Lung microvascular endothelial cell (primary cell): ENCODE results near the gene DDA1. TPM values are rescaled to one million over a fixed set of nuclear protein-coding genes. Genes with fewer than 3 reads are reported as not detected.
"Not testable (repeated sequence)": the region's sequence is repeated elsewhere in the genome, so short reads cannot be mapped to it uniquely, and the experiment has no call there.

Experiments
- DNase-seq, 2 donors: peaks; one replicate each; pipeline versions ENCODE4 v3.0.0 to v3.0.0-alpha.2; 2010; ENCODE audit warnings: low read depth in 2 of 2
- total RNA-seq: library from RNA; depleted of rRNA; stranded (reverse); fragments of >200 nt; gene quantifications from 2 replicates; pipeline ENCODE4 v1.2.1, GENCODE V29; 2014

DDA1 gene
- 16.6 and 20.0 TPM in 2 replicates for total RNA-seq

DNA sequence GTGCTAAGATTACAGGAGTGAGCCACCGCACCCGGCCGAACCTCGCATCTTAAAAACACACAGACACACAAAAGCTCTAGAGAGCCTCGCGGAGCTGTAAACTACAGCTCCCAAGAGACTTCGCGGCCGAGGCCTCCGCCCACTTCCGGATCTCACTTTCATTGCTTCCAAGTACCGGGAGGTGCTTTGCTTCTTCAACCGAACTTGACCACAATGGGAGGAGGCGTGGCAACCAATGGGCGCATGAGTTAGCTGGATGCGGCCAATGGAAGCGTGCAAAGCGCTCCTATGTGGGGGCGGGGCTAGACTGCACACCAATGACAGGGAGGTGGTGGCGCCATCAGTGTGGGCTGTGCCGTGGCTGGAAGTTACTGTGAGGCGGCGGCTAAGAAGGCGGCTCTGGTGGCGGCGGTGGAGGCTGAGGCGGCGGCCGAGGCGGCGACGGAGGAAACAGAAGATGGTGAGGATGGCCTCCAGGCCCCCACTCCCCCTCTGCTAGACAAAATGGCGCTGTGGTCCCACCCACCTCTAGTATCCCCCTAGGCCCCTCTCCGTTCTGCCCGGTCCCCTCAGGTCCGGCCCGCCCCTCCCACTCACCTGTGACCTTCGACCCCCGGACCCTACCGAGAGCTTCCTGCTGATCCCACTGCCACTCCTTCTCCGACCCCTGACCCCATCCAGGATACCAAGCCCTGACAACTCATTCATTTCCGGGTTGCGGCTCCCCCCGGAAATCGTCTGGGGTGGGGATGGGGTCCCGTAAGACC, at the start of gene DDA1:
DDA1 (plus strand) TSS at position 366 of the 767 bp plus-strand sequence; CDS start at position 458, 92 bp downstream.
- peak; percentile 100 for DNase-seq

GRCh38 chr19:17259934-17260333, 49.4 kb upstream of the DDA1 start:
- DNase-seq, result no peak

DNA sequence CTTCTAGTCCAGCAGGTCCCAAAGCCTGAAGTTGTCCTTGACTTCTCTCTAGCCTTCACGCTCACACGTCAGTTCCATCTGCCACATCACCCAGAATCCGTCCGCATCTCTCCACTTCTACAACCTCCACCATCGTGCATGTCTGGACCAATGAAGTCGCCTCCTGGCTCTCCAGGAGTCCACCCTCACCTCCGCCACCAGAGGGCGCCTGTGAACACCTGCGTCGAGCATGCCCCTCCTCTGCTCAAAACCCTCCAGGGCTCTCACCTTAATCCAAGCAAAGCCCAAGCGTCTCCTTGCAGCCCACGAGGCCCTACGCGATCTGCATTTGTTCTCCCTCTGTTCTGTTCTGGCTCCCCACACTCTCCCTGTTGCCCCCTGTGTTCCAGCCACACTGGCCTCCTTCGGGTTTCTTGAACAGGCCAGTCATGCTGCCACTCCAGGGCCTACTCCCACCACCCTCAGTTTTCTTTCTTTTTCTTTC, 48.5 kb upstream of the DDA1 start:
- DNase-seq, result peak; percentile 82 to 88

DNA sequence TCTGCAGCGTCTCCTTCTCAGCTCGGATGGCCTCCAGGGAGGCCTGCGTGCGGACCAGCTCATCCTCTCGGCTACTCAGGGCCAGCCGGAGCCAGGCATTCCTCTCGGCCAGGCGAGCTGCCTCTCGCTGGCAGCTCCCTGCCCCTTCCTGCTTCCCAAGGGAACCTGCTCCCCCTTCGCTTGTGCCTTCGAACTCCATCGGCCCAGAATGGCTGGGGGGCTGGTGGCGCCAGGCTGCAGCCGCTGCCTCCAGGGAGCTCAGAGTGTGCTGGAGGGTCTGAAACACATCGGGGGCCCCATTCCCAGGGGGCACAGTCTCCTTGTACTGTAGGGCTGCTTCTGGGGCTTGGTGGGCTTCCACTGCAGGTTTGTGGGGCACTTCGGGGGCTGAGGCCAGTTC, 46.8 kb upstream of the DDA1 start:
- no peak for DNase-seq

DNA sequence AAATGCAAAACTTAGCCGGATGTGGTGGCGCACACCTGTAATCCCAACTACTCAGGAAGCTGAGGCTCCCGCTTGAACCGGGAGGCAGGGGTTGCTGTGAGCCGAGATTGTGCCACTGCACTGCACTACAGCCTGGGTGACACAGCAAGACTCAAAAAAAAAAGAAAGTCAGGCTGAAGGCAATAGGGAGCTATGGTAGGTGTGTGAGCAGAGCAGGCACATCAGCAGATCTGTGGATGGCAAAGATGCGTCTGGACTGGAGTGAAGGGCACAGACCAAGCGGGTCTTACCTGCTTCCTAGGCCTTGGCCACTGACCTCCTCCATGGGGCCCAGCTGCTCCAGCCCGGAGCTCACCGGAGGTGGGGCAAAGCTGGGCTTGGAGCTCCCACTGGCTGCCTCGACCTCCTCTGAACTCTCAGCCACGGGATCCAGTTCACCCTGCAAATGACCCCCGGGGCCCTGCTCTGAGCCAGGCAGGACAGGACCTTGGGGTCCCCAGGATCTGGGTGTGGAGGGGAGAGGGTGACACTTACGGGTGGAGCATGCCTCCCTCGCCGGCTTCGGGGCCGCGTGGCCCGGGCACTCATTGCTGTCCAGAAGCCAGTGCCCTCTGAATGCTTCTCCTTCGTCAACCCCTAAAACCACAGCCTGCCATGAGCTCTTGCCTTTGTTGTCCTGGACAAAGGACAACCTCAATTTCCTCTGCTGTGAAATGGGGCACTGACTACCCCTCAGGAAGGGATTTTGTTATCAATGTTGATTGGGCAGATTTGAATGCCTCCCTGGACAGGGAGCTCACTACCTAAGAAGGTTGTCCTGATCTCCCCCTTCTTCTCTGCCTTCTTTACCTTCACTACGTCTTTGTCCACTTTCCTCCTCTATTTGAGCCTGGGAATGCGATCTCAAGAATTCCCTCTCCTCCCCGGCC, 45.4 kb upstream of the DDA1 start:
- peak in 1 of 2 donors; percentile 22 for DNase-seq

GRCh38 chr19:17264641-17264979, 44.8 kb upstream of the DDA1 start, which contains the start of gene USHBP1:
TSS of gene USHBP1 (minus strand) at chr19:17264745. CDS start at chr19:17264299, 446 bp downstream.
- DNase-seq, result peak; percentile 73 to 94

- DNase-seq, result no peak
Measured at GRCh38 chr19:17266026-17266425, 43.3 kb upstream of the DDA1 start.

DNA sequence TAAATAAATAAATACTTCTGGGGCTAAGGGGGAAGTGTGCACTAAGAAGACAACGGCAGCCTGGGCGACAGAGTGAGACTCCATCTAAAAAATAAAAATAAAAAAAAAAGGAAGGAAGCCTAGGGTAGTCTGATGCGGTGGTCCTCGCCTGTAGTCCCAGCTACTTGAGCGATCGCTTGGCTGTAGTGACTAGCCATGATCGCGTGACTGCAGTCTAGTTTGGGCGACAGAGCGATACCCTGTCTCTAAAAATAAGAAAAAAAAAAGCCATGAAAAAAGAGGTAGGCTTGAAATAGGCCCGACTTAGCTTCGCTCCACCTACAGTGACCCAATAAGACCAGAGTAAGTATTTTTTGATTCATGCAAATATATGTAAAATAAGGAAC, 42.8 kb upstream of the DDA1 start:
- no peak for DNase-seq

GRCh38 chr19:17266975-17267788, 42.2 kb upstream of the DDA1 start, which contains the start of gene BABAM1:
TSS of gene BABAM1 (plus strand) at chr19:17267443. CDS start at chr19:17268807, 1,364 bp downstream.
- DNase-seq, result peak; percentile 99

DNA sequence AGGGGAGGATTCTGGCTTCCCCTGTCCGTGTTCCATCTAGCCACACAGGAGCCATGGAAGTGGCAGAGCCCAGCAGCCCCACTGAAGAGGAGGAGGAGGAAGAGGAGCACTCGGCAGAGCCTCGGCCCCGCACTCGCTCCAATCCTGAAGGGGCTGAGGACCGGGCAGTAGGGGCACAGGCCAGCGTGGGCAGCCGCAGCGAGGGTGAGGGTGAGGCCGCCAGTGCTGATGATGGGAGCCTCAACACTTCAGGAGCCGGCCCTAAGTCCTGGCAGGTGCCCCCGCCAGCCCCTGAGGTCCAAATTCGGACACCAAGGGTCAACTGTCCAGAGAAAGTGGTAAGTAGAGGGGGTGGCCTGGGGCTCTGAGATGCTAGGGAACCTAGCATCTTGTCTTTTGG, 40.6 kb upstream of the DDA1 start:
- DNase-seq, result no peak

GRCh38 chr19:17274892-17275291, 34.5 kb upstream of the DDA1 start:
- not testable (repeated sequence) for DNase-seq

- DNase-seq, result no peak
Measured at GRCh38 chr19:17275441-17276175, 33.8 kb upstream of the DDA1 start.

- DNase-seq, result no peak
Measured at GRCh38 chr19:17279436-17279835, 29.9 kb upstream of the DDA1 start.

GRCh38 chr19:17281391-17282304, 27.7 kb upstream of the DDA1 start, which contains the start of gene ANKLE1:
TSS of gene ANKLE1 (plus strand) at chr19:17281901. CDS start at chr19:17281921, 20 bp downstream.
- DNase-seq, result peak in 1 of 2 donors; percentile 48

DNA sequence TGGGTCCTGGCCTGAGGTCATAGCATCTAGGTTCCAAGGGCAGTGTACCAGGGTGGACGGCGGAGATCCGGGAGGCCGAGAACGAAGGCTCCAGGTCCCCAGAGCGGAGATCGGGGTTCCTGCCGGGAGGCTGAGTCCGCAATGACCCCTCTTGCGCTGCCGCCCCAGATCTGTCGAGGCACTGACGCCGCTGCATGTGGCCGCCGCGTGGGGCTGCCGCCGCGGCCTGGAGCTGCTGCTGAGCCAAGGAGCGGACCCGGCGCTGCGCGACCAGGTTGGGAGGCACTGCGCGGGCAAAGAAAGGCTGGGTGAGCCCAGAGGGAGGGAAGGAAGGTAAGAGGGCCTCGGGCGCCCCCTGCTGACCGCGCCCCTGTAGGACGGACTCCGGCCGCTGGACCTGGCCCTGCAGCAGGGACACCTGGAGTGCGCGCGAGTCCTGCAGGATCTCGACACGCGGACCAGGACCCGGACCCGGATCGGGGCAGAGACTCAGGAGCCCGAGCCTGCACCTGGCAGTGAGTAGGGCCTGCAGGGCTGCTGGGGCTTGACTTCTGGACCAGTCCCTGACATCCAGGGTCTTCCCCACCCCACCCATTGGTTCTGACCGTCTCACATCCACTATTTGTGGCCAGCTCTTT, 26.8 kb upstream of the DDA1 start:
- DNase-seq, result peak; percentile 74 to 85

DNA sequence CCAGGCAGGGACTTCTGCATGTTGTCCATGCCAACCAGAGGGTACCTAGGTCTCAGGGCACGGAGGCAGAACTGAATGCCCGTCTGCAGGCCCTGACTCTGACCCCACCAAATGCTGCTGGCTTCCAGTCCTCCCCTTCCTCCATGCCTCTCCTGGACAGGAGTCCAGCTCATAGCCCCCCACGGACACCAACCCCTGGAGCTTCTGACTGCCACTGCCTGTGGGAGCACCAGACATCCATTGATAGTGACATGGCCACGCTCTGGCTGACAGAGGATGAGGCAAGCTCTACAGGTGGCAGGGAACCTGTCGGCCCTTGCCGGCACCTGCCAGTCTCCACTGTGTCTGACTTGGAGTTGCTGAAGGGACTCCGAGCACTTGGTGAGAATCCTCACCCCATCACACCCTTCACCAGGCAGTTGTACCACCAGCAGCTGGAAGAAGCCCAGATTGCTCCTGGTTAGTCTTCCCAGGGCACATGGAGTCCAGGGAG, 25.8 kb upstream of the DDA1 start:
- DNase-seq, result no peak

DNA sequence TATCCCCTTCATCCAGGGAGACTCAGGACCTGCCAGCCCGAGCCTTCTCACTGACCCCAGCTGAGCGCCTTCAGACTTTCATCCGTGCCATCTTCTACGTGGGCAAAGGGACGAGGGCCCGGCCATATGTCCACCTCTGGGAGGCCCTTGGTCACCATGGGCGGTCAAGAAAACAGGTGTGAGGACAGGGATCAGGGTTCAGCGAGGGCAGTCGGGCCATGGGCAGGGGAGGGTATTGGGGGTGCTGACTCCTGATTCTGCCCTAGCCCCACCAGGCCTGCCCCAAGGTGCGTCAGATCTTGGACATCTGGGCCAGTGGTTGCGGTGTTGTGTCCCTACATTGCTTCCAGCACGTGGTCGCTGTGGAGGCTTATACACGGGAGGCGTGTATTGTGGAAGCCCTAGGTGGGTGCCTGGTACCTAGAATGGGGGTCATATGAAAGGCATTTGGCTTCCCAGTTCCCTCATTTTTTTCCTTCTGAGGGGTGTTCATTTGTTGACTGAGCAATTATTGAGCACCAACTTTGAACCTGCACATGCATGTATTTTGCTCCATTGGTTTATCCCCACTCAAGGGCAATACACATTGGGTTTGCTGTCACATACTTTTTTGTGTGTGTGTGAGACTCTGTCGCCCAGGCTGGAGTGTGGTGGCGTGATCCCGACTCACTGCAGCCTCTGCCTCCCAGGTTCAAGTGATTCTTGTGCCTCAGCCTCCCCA, 23.8 kb upstream of the DDA1 start:
- no peak for DNase-seq

DNA sequence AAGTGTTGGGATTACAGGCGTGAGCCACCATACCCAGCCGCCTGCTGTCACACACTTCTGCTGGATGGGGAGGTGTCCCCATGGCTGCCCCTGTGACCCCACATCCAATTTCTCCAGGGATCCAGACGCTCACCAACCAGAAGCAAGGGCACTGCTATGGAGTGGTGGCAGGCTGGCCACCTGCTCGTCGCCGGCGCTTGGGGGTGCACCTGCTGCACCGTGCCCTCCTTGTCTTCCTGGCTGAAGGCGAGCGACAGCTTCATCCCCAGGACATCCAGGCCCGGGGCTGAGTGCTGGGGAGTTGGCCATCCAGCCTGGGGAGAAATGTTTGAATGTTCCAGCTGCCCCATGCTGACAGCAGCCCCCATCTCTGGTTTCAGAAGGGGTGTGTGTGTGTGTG, 23.1 kb upstream of the DDA1 start:
- no peak for DNase-seq
